Muscle layer of duodenum (tissue), 2 donors: ENCODE data around the gene JAML.
A peak's percentile ranks its signal among the peaks of the same experiment; 100 is the strongest.

Experiments
- H3K27ac ChIP-seq: one replicate; pipeline ENCODE4 v1.7.0; 2013; ENCODE audit warnings: mild to moderate bottlenecking, low read length
- H3K27me3 ChIP-seq: one replicate; pipeline ENCODE4 v1.7.0; 2013; ENCODE audit warnings: low read depth, mild to moderate bottlenecking, control low read depth, low read length
- H3K36me3 ChIP-seq, 2 donors: one replicate each; pipeline ENCODE4 v1.7.0; 2013; ENCODE audit warnings: low read length in 2 of 2, control low read depth in 1 of 2, mild to moderate bottlenecking in 1 of 2; ENCODE audit not compliant: insufficient read depth in 2 of 2, control insufficient read depth in 1 of 2
- H3K4me1 ChIP-seq, 2 donors: one replicate each; pipeline ENCODE4 v1.7.0; 2013; ENCODE audit warnings: low read length in 2 of 2, mild to moderate bottlenecking in 2 of 2, control low read depth in 1 of 2, moderate library complexity in 1 of 2; ENCODE audit not compliant: insufficient read depth in 2 of 2, control insufficient read depth in 1 of 2
- H3K4me3 ChIP-seq, 2 donors: one replicate each; pipeline ENCODE4 v1.7.0; 2013; ENCODE audit warnings: low read length in 2 of 2, low read depth in 1 of 2, mild to moderate bottlenecking in 1 of 2
- H3K9me3 ChIP-seq, 2 donors: one replicate each; pipeline ENCODE4 v1.7.0; 2013; ENCODE audit warnings: low read length in 2 of 2, control low read depth in 1 of 2, mild to moderate bottlenecking in 1 of 2; ENCODE audit not compliant: control insufficient read depth in 1 of 2
- donor health status: healthy.

Gene JAML

GRCh38 chr11:118224511-118225188 is at the start of gene JAML:
JAML (minus strand) TSS chr11:118225011; CDS start chr11:118214866, 10,145 bp downstream.
- no peaks in the 10 kb centered on the region for H3K4me1 ChIP-seq
- no peaks in the 10 kb centered on the region for H3K36me3 ChIP-seq
- H3K27ac ChIP-seq: peak within 1 kb of the TSS; percentile 17
- H3K4me3 ChIP-seq: peak within 1 kb of the TSS; percentile 23 to 37
- peaks cover 6% of the 10 kb centered on the region for H3K27me3 ChIP-seq
- no peaks in the 10 kb centered on the region for H3K9me3 ChIP-seq

DNA sequence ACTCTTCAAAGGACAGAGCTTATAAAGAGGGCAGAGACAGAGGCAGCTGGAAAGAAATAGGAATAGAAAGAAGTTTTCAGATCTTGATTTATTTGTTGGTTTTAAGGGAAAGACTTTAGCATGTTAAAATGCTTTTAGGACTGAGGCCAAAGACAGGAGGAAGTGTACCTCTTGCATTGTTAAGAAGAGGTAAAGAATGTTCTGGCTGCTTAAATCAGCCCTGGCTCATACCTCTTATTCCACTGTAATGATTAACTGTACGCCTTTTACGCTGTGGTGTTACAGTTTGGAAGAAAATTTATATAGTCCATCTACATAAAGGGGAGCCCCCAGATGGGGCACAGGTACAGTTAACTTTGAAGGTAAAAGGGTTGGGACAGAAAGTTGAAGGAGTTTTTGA is 49.4 kb upstream of the JAML start:
- no peak overlapping the region for H3K27ac ChIP-seq
- no peak overlapping the region for H3K4me3 ChIP-seq
- no peaks in the 10 kb centered on the region for H3K4me1 ChIP-seq
- no peaks in the 10 kb centered on the region for H3K27me3 ChIP-seq
- no peaks in the 10 kb centered on the region for H3K36me3 ChIP-seq
- no peaks in the 10 kb centered on the region for H3K9me3 ChIP-seq

DNA sequence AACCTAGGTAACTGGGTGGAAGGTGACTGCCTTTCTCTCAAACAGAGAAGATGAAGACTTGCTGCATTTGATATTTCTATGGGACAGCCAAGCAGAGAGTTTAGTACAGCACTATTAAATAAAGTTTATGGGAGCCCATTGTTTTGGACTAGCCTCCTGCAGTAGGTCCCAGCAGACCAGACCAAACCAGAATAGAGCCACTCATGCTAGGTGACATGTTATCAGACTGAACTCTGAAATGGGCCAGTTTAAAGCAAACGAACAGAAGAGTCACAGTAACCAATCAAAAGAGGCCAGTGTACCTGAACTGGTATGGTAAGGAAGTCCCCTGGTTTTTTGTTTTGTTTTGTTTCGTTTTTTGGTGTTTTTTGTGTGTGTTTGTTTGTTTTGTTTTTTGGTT is 47.2 kb upstream of the JAML start:
- Histone ChIP-seq H3K36me3 (no peaks in the 10 kb centered on the region), H3K27me3 (no peaks in the 10 kb centered on the region), H3K4me3 (no peak overlapping the region), H3K27ac (no peak overlapping the region), H3K9me3 (no peaks in the 10 kb centered on the region), H3K4me1 (no peaks in the 10 kb centered on the region)

GRCh38 chr11:118267486-118267885 is 42.7 kb upstream of the JAML start:
- Histone ChIP-seq H3K9me3 (no peaks in the 10 kb centered on the region), H3K4me1 (peaks cover 0 to 1% of the 10 kb centered on the region in 2 donors), H3K27me3 (no peaks in the 10 kb centered on the region), H3K36me3 (no peaks in the 10 kb centered on the region), H3K27ac (no peak overlapping the region), H3K4me3 (no peak overlapping the region)

DNA sequence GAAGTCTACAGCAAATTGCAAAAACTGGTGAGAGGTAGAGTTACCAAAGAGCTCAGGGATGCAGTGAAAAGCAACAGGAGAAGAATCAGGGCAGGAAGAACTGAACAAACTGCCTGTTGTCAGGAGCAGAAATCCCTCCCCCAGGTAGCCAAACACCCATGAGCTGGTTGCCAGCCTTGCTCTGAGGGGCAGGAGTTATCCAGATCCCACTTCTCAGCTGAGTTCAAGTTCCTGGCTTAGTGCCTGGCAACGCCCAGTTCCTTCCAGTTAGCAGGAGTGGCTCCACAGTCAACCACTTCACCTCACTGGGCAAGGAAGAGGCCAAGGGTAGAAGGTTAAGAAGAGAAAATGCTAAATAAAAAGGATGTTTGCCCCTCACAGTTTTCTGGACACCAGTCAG is 41.1 kb upstream of the JAML start:
- Histone ChIP-seq H3K9me3 (no peaks in the 10 kb centered on the region), H3K27ac (peak overlapping the region; percentile 32), H3K27me3 (no peaks in the 10 kb centered on the region), H3K4me1 (peaks cover 0 to 5% of the 10 kb centered on the region in 2 donors), H3K4me3 (no peak overlapping the region), H3K36me3 (no peaks in the 10 kb centered on the region)

DNA sequence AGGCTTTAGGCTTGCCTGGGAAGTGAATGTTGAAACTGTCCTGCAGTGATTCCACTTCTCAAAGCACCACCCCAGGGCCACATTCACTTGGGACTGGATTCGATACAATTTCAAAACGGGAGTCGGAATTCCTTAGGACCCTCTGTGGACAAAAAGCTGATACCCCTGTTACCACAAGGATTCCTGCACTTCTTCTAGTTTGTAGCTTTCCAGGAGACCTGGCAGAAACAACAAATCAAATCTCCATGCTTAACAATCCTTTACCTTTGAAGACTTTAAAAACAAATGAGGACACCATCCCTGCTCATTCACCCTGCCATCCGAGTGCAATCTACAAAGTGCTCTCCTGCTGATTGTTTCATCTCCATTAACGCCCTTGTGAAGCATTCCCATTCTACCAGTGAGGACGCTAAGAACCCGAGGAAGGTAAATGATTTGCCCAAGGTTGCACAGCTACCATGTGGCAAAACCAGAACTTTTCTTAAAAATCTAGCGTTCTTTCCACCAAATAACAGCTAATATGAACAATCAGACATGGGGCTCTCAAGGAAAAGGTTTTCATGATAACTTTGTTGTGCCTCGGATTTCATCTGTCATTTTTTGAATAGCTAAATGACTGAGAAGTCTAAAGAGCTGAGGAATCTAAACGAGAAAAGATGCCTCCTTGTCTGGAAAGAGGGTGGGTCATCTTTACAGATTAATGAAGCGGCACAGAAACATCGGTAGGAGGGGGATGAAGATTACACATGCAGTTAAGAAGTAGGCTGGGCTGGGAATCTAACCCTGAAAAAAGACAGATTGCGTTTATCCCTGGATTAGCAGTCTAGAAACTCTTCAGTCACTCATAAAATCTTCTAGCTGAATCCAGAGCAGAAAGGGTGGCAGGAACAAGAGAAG is 40.0 kb upstream of the JAML start:
- no peaks in the 10 kb centered on the region for H3K27me3 ChIP-seq
- H3K4me3 ChIP-seq: peak overlapping the region; percentile 42 to 65
- no peaks in the 10 kb centered on the region for H3K9me3 ChIP-seq
- H3K27ac ChIP-seq: peak overlapping the region; percentile 32
- no peaks in the 10 kb centered on the region for H3K36me3 ChIP-seq
- H3K4me1 ChIP-seq: peaks cover 0 to 5% of the 10 kb centered on the region in 2 donors

GRCh38 chr11:118263695-118264568 is 39.1 kb upstream of the JAML start, which contains the start of gene MPZL2:
MPZL2 (minus strand) TSS chr11:118264297; CDS start chr11:118264153, 144 bp downstream.
- no peaks in the 10 kb centered on the region for H3K9me3 ChIP-seq
- no peaks in the 10 kb centered on the region for H3K36me3 ChIP-seq
- no peaks in the 10 kb centered on the region for H3K27me3 ChIP-seq
- H3K27ac ChIP-seq: peak within 1 kb of the TSS; percentile 68
- peak within 1 kb of the TSS; percentile 42 to 65 for H3K4me3 ChIP-seq
- H3K4me1 ChIP-seq: peaks cover 0 to 5% of the 10 kb centered on the region in 2 donors

GRCh38 chr11:118263112-118263511 is 38.3 kb upstream of the JAML start:
- H3K4me3 ChIP-seq: peak overlapping the region in 1 of 2 donors; percentile 65
- H3K27ac ChIP-seq: peak overlapping the region; percentile 68
- H3K27me3 ChIP-seq: no peaks in the 10 kb centered on the region
- H3K36me3 ChIP-seq: no peaks in the 10 kb centered on the region
- H3K9me3 ChIP-seq: no peaks in the 10 kb centered on the region
- H3K4me1 ChIP-seq: peaks cover 0 to 5% of the 10 kb centered on the region in 2 donors

- H3K27ac ChIP-seq: no peak overlapping the region
These were observed 35.5 kb upstream of the JAML start for GRCh38 chr11:118260353-118260752.

GRCh38 chr11:118259138-118259537 is 34.3 kb upstream of the JAML start:
- H3K4me1 ChIP-seq: peaks cover 0 to 5% of the 10 kb centered on the region in 2 donors
- H3K9me3 ChIP-seq: no peaks in the 10 kb centered on the region
- H3K27me3 ChIP-seq: no peaks in the 10 kb centered on the region
- H3K36me3 ChIP-seq: no peaks in the 10 kb centered on the region
- H3K4me3 ChIP-seq: no peak overlapping the region
- H3K27ac ChIP-seq: no peak overlapping the region

More at GRCh38 chr11:118260353-118260752, 35.5 kb upstream of the JAML start:
- Histone ChIP-seq H3K36me3 (no peaks in the 10 kb centered on the region), H3K9me3 (no peaks in the 10 kb centered on the region), H3K4me3 (no peak overlapping the region), H3K27me3 (no peaks in the 10 kb centered on the region), H3K4me1 (peaks cover 0 to 5% of the 10 kb centered on the region in 2 donors)

- no peak overlapping the region for H3K27ac ChIP-seq
- H3K4me3 ChIP-seq: no peak overlapping the region
- no peaks in the 10 kb centered on the region for H3K36me3 ChIP-seq
- H3K4me1 ChIP-seq: peaks cover 0 to 5% of the 10 kb centered on the region in 2 donors
- no peaks in the 10 kb centered on the region for H3K9me3 ChIP-seq
- no peaks in the 10 kb centered on the region for H3K27me3 ChIP-seq
These were observed 33.6 kb upstream of the JAML start for GRCh38 chr11:118258410-118258809.
